GM18505 (cell line): ENCODE data around the gene CELA3A.
"Not testable (repeated sequence)": the region's sequence is repeated elsewhere in the genome, so short reads cannot be mapped to it uniquely, and the experiment has no call there.

ENCODE experiments used
- ATAC-seq: cut with Tn5 transposase; IDR thresholded peaks from one replicate; pipeline ENCODE4 v1.9.1; 2021; ENCODE audit not compliant: unreplicated experiment
- POLR2A ChIP-seq: IDR thresholded peaks from 4 replicates; pipeline ENCODE4 v1.6.1; 2011; ENCODE audit warnings: borderline replicate concordance; ENCODE audit not compliant: insufficient read depth, insufficient read length; ENCODE audit errors: extremely low read depth

The CELA3A gene

GRCh38 chr1:22009566-22009965 lies 8.1 kb downstream of the CELA3A start:
- ATAC-seq, result not testable (repeated sequence)

GRCh38 chr1:22012752-22013151 lies 11.3 kb downstream of the CELA3A start:
- ATAC-seq, result not testable (repeated sequence)

- not testable (repeated sequence) for ATAC-seq
Observed at GRCh38 chr1:22014575-22015206, 13.2 kb downstream of the CELA3A start.

DNA sequence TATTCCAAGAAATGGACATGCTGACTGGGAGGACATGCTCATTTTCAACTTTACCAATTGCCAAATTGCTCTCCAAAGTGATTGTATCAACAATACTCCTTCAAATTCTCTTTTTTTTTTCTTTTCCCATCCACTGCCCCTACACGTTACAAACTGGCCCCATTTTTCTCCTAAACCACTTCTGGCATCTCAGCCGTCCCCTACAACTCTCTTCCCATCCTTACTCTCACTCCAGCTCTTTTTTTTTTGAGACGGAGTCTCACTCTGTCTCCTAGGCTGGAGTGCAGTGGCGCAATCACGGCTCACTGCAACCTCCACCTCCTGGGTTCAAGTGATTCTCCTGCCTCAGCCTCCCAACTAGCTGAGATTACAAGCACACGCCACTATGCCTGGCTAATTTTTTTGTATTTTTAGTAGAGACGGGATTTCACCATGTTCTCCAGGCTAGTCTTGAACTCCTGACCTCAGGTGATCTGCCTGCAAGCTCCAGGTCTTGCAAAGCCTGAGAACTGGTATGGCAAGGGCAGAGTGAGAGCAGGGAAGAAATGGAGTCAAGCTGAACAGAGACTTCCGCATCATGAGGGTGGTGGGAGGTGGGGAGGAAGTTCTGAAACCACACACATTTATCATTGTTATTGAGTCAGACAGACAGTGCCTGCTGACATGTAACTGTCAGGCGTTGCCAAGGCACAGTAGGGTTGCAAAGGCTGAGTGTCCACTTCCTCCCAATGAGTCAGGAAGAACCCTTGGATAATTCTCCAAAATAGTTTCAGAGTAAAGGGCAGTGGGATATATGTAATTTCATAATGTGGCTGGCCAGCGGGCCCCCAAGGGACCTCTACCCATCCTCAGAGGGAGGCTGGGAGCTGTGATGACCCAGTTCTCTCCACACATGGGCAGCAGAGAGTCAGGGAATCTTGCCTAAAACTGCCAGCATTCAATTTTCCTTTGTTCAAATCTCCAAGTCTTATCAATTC lies 17.4 kb downstream of the CELA3A start:
- TF ChIP-seq POLR2A, result peak; percentile 39

DNA sequence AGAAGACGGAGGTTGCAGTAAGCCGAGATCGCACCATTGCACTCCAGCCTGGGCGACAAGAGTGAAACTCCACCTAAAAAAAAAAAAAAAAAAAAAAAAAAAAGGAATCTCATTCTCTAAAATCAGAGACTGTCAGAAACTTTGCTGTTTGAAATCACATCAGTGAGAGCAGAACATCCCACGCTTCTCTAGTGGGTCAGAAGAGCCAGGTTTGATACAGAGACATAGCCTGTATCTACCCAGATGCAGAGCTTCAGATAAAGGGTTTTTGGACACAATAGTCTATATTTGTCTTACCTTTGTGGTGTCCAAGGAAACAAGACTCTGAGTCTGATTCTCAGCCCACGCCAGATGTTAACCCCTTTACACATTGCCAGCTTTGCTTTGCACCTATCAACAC lies 19.6 kb downstream of the CELA3A start:
- TF ChIP-seq POLR2A, result no peak
- ATAC-seq, result no peak

More for the DNA sequence above, 17.4 kb downstream of the CELA3A start:
- ATAC-seq, result peak; percentile 76

- TF ChIP-seq POLR2A, result no peak
- ATAC-seq, result peak; percentile 29
Observed at GRCh38 chr1:22024485-22025367, 23.3 kb downstream of the CELA3A start.

- peak; percentile 69 for ATAC-seq
- TF ChIP-seq POLR2A, result peak; percentile 82
Observed at GRCh38 chr1:22025368-22026155, 24.1 kb downstream of the CELA3A start.

GRCh38 chr1:22026924-22027289 lies 25.4 kb downstream of the CELA3A start:
- ATAC-seq, result no peak
- TF ChIP-seq POLR2A, result no peak

GRCh38 chr1:22030057-22030456 lies 28.6 kb downstream of the CELA3A start:
- TF ChIP-seq POLR2A, result no peak
- no peak for ATAC-seq

GRCh38 chr1:22030473-22030872 lies 29.0 kb downstream of the CELA3A start:
- no peak for TF ChIP-seq POLR2A
- ATAC-seq, result no peak

GRCh38 chr1:22031214-22031962 lies 29.9 kb downstream of the CELA3A start:
- no peak for TF ChIP-seq POLR2A
- ATAC-seq, result no peak

- not testable (repeated sequence) for ATAC-seq
Observed at GRCh38 chr1:22034834-22035233, 33.4 kb downstream of the CELA3A start.
